Astrocyte (in vitro differentiated cells and primary cell): ENCODE measurements around the gene PEAK1. TPM values are rescaled to one million over a fixed set of nuclear protein-coding genes. Genes with fewer than 3 reads are reported as not detected.

Experiments
- DNase-seq: peaks from one replicate; pipeline ENCODE4 v3.0.0-alpha.2; 2010; ENCODE audit warnings: low read depth
- FAIRE-seq: peaks from 2 replicates; lab custom pipeline; 2011; peaks lifted over from hg19 to GRCh38; lab: Jason Lieb, UNC
- H2AFZ ChIP-seq: 2 replicates; pipeline ENCODE4 v1.6.0; 2012; ENCODE audit warnings: low read depth, low read length, inconsistent platforms
- H3K27ac ChIP-seq: 2 replicates; pipeline ENCODE4 v1.5.1; 2011; ENCODE audit warnings: low read depth, low read length, inconsistent platforms
- H3K27me3 ChIP-seq: 2 replicates; pipeline ENCODE4 v1.6.0; 2011; ENCODE audit warnings: low read length, inconsistent platforms; ENCODE audit not compliant: insufficient read depth
- H3K36me3 ChIP-seq: 2 replicates; pipeline ENCODE4 v1.5.1; 2011; ENCODE audit warnings: low read length, inconsistent platforms; ENCODE audit not compliant: insufficient read depth
- H3K4me1 ChIP-seq: 2 replicates; pipeline ENCODE4 v1.5.1; 2011; ENCODE audit warnings: low read length, inconsistent platforms; ENCODE audit not compliant: insufficient read depth
- H3K4me2 ChIP-seq: 2 replicates; pipeline ENCODE4 v1.6.0; 2012; ENCODE audit warnings: low read length, inconsistent platforms
- H3K4me3 ChIP-seq: 2 replicates; pipeline ENCODE4 v1.5.1; 2011; ENCODE audit warnings: low read depth, mild to moderate bottlenecking, low read length, inconsistent platforms; ENCODE audit not compliant: insufficient read depth
- H3K79me2 ChIP-seq: 2 replicates; pipeline ENCODE4 v1.6.0; 2012; ENCODE audit warnings: mild to moderate bottlenecking, low read length, inconsistent platforms; ENCODE audit not compliant: insufficient read depth
- H3K9ac ChIP-seq: 2 replicates; pipeline ENCODE4 v1.6.0; 2012; ENCODE audit warnings: mild to moderate bottlenecking, low read length, inconsistent platforms
- H3K9me3 ChIP-seq: 2 replicates; pipeline ENCODE4 v1.5.1; 2012; ENCODE audit warnings: low read depth, mild to moderate bottlenecking, low read length, inconsistent platforms; ENCODE audit not compliant: insufficient read depth
- H4K20me1 ChIP-seq: 2 replicates; pipeline ENCODE4 v1.6.0; 2012; ENCODE audit warnings: low read length, inconsistent platforms; ENCODE audit not compliant: insufficient read depth
- H3K27ac Mint-ChIP-seq: one replicate; pipeline ENCODE4 v1.8.0; 2021; ENCODE audit warnings: mild to moderate bottlenecking, mixed read lengths; ENCODE audit not compliant: unreplicated experiment
- H3K27me3 Mint-ChIP-seq: one replicate; pipeline ENCODE4 v1.8.0; 2021; ENCODE audit warnings: low read depth, mixed read lengths; ENCODE audit not compliant: unreplicated experiment
- H3K36me3 Mint-ChIP-seq: one replicate; pipeline ENCODE4 v1.8.0; 2021; ENCODE audit warnings: low read depth, mixed read lengths; ENCODE audit not compliant: unreplicated experiment
- H3K4me1 Mint-ChIP-seq: one replicate; pipeline ENCODE4 v1.8.0; 2021; ENCODE audit warnings: low read depth, mixed read lengths; ENCODE audit not compliant: unreplicated experiment
- H3K4me3 Mint-ChIP-seq: one replicate; pipeline ENCODE4 v1.8.0; 2021; ENCODE audit warnings: mild to moderate bottlenecking, moderate library complexity, mixed read lengths; ENCODE audit not compliant: unreplicated experiment
- H3K9me3 Mint-ChIP-seq: one replicate; pipeline ENCODE4 v1.8.0; 2021; ENCODE audit warnings: mild to moderate bottlenecking, mixed read lengths; ENCODE audit not compliant: unreplicated experiment
- CTCF ChIP-seq: IDR thresholded peaks from 2 replicates; pipeline ENCODE4 v1.5.1; 2011; ENCODE audit warnings: low read depth, mild to moderate bottlenecking, inconsistent platforms, low read length, moderate library complexity; ENCODE audit not compliant: insufficient read depth
- EZH2 ChIP-seq: IDR thresholded peaks from 2 replicates; pipeline ENCODE4 v1.6.1; 2012; ENCODE audit warnings: mild to moderate bottlenecking, low read length, inconsistent platforms; ENCODE audit not compliant: insufficient read depth
- total RNA-seq: library from RNA; stranded (reverse); gene quantifications from 2 replicates; pipeline ENCODE4 v1.2.1, GENCODE V29; 2021

The PEAK1 gene
- total RNA-seq, 1 donor from 2014 or later: 62.3 TPM

GRCh38 chr15:77135181-77135580 lies 284.7 kb downstream of the PEAK1 start:
- TF ChIP-seq EZH2: no peak
- no peak for TF ChIP-seq CTCF
- Histone ChIP-seq H3K27ac (no peak overlapping the region), H3K79me2 (no peaks in the 10 kb centered on the region), H3K36me3 (no peaks in the 10 kb centered on the region), H4K20me1 (no peaks in the 10 kb centered on the region), H3K4me3 (no peak overlapping the region), H3K4me2 (no peak overlapping the region), H3K4me1 (no peaks in the 10 kb centered on the region), H3K9me3 (no peaks in the 10 kb centered on the region), H2AFZ (no peak overlapping the region), H3K27me3 (no peaks in the 10 kb centered on the region), H3K9ac (no peak overlapping the region)
- no peak for DNase-seq
- Mint-ChIP-seq H3K9me3 (peaks cover 9% of the 10 kb centered on the region), H3K4me3 (no peak overlapping the region), H3K36me3 (peaks cover 40% of the 10 kb centered on the region), H3K27me3 (no peaks in the 10 kb centered on the region), H3K4me1 (no peaks in the 10 kb centered on the region), H3K27ac (no peak overlapping the region)
- FAIRE-seq: no peak

- Mint-ChIP-seq H3K36me3 (peaks cover 22% of the 10 kb centered on the region), H3K4me3 (no peak overlapping the region), H3K27ac (no peak overlapping the region), H3K9me3 (no peaks in the 10 kb centered on the region), H3K4me1 (no peaks in the 10 kb centered on the region), H3K27me3 (no peaks in the 10 kb centered on the region)
- no peaks in the 10 kb centered on the region for H3K4me1 ChIP-seq
- H3K4me2 ChIP-seq: no peak overlapping the region
- H3K9me3 ChIP-seq: no peaks in the 10 kb centered on the region
- FAIRE-seq: no peak
- H3K27ac ChIP-seq: no peak overlapping the region
- no peaks in the 10 kb centered on the region for H3K79me2 ChIP-seq
- no peak overlapping the region for H3K4me3 ChIP-seq
- no peaks in the 10 kb centered on the region for H4K20me1 ChIP-seq
- no peak overlapping the region for H2AFZ ChIP-seq
- TF ChIP-seq EZH2: no peak
- TF ChIP-seq CTCF: no peak
- no peaks in the 10 kb centered on the region for H3K27me3 ChIP-seq
- no peak overlapping the region for H3K9ac ChIP-seq
- DNase-seq: no peak
- no peaks in the 10 kb centered on the region for H3K36me3 ChIP-seq
Measured at GRCh38 chr15:77130315-77130930, 289.5 kb downstream of the PEAK1 start.

GRCh38 chr15:77127626-77128025 lies 292.3 kb downstream of the PEAK1 start:
- DNase-seq (no peak), FAIRE-seq (no peak)
- no peaks in the 10 kb centered on the region for H3K4me1 ChIP-seq
- no peaks in the 10 kb centered on the region for H3K27me3 ChIP-seq
- Mint-ChIP-seq H3K4me3 (no peak overlapping the region), H3K4me1 (no peaks in the 10 kb centered on the region), H3K36me3 (peaks cover 14% of the 10 kb centered on the region), H3K27me3 (no peaks in the 10 kb centered on the region), H3K27ac (no peak overlapping the region), H3K9me3 (no peaks in the 10 kb centered on the region)
- no peak overlapping the region for H3K4me3 ChIP-seq
- H3K9me3 ChIP-seq: no peaks in the 10 kb centered on the region
- no peak overlapping the region for H3K27ac ChIP-seq
- H3K79me2 ChIP-seq: no peaks in the 10 kb centered on the region
- no peaks in the 10 kb centered on the region for H3K36me3 ChIP-seq
- H3K9ac ChIP-seq: no peak overlapping the region
- no peak for TF ChIP-seq EZH2
- no peak for TF ChIP-seq CTCF
- no peaks in the 10 kb centered on the region for H4K20me1 ChIP-seq
- H3K4me2 ChIP-seq: no peak overlapping the region
- H2AFZ ChIP-seq: no peak overlapping the region
